Measurements from ENCODE around the gene SHMT2. TPM values are rescaled to one million over a fixed set of nuclear protein-coding genes. Genes with fewer than 3 reads are reported as not detected.

SHMT2 gene
- total RNA-seq, 5 donors from 2014 or later (not counting 1 experiment from before 2014, with no cell fraction given): 31.0 to 80.9 (median 55.6) TPM

- DNase-seq: no peak
- H3K36me3 Mint-ChIP-seq: no peaks in the 10 kb centered on the region
- WGBS (ENCODE audit: insufficient coverage): 92% methylated on average over 19 of the region's 22 CpGs
- H3K27me3 Mint-ChIP-seq: no peaks in the 10 kb centered on the region
- POLR2A ChIA-PET: no interaction called here
- H3K4me3 Mint-ChIP-seq: no peak overlapping the region
- ATAC-seq (replicated peaks in 1 of 4): no peak
- peaks cover 0 to 4% (median 2%) of the 10 kb centered on the region in 3 donors for H3K4me1 Mint-ChIP-seq
- Histone ChIP-seq H3K9me3 (no peaks in the 10 kb centered on the region), H3K4me1 (ENCODE audit: control insufficient read depth in 1 of 2, extremely low read depth in 1 of 2, insufficient read depth in 2 of 2, low read length in 2 of 2) (peaks cover 0 to 6% of the 10 kb centered on the region in 2 experiments), H3K4me3 (ENCODE audit: control insufficient read depth in 1 of 2, extremely low read depth in 1 of 2, low read length in 1 of 2) (no peak overlapping the region), H3K36me3 (ENCODE audit: control insufficient read depth in 2 of 2, extremely low read depth in 1 of 2, insufficient read depth in 1 of 2, low read length in 1 of 2) (no peaks in the 10 kb centered on the region), H3K27me3 (replicated peaks in 1 of 2; ENCODE audit: control insufficient read depth in 2 of 2, extremely low read depth in 1 of 2, insufficient read depth in 2 of 2, low read length in 1 of 2) (peaks cover 0 to 3% of the 10 kb centered on the region in 2 experiments), H3K27ac (ENCODE audit: low read length) (no peak overlapping the region)
- CTCF ChIA-PET: interaction anchor here in 1 of 2 donors (0.6 to 0.8 kb wide), 2 partner anchors 30 to 60 kb away, joined by 3 read pairs; no protein-coding TSS in a partner anchor
- H3K27ac Mint-ChIP-seq: no peak overlapping the region
- H3K9me3 Mint-ChIP-seq: no peaks in the 10 kb centered on the region
These were observed 45.4 kb upstream of the SHMT2 start for GRCh38 chr12:57183939-57184725.

GRCh38 chr12:57185403-57185802 lies 44.1 kb upstream of the SHMT2 start:
- H3K9me3 Mint-ChIP-seq: no peaks in the 10 kb centered on the region
- CTCF ChIA-PET: no interaction called here
- 86% methylated on average over 25 of the region's 25 CpGs for WGBS (ENCODE audit: insufficient coverage)

GRCh38 chr12:57185906-57186508 lies 43.5 kb upstream of the SHMT2 start:
- DNase-seq (no peak), ATAC-seq (replicated peaks in 1 of 4) (no peak)
- H3K9me3 Mint-ChIP-seq: no peaks in the 10 kb centered on the region
- no peak overlapping the region for H3K27ac Mint-ChIP-seq
- Histone ChIP-seq H3K4me3 (ENCODE audit: control insufficient read depth in 1 of 2, extremely low read depth in 1 of 2, low read length in 1 of 2) (no peak overlapping the region), H3K36me3 (ENCODE audit: control insufficient read depth in 2 of 2, extremely low read depth in 1 of 2, insufficient read depth in 1 of 2, low read length in 1 of 2) (no peaks in the 10 kb centered on the region), H3K9me3 (no peaks in the 10 kb centered on the region), H3K27me3 (replicated peaks in 1 of 2; ENCODE audit: control insufficient read depth in 2 of 2, extremely low read depth in 1 of 2, insufficient read depth in 2 of 2, low read length in 1 of 2) (peaks cover 0 to 3% of the 10 kb centered on the region in 2 experiments), H3K27ac (ENCODE audit: low read length) (no peak overlapping the region), H3K4me1 (ENCODE audit: control insufficient read depth in 1 of 2, extremely low read depth in 1 of 2, insufficient read depth in 2 of 2, low read length in 2 of 2) (peaks cover 0 to 6% of the 10 kb centered on the region in 2 experiments)
- H3K27me3 Mint-ChIP-seq: no peaks in the 10 kb centered on the region
- H3K4me1 Mint-ChIP-seq: peaks cover 0 to 4% (median 2%) of the 10 kb centered on the region in 3 donors
- no peak overlapping the region for H3K4me3 Mint-ChIP-seq
- POLR2A ChIA-PET: no interaction called here
- CTCF ChIA-PET: no interaction called here
- H3K36me3 Mint-ChIP-seq: no peaks in the 10 kb centered on the region
- WGBS (ENCODE audit: insufficient coverage): 87% methylated on average over 12 of the region's 12 CpGs

More at GRCh38 chr12:57185403-57185802, 44.1 kb upstream of the SHMT2 start:
- ATAC-seq (replicated peaks in 1 of 4) (no peak), DNase-seq (no peak)
- Histone ChIP-seq H3K4me1 (ENCODE audit: control insufficient read depth in 1 of 2, extremely low read depth in 1 of 2, insufficient read depth in 2 of 2, low read length in 2 of 2) (peaks cover 0 to 6% of the 10 kb centered on the region in 2 experiments), H3K27ac (ENCODE audit: low read length) (no peak overlapping the region), H3K36me3 (ENCODE audit: control insufficient read depth in 2 of 2, extremely low read depth in 1 of 2, insufficient read depth in 1 of 2, low read length in 1 of 2) (no peaks in the 10 kb centered on the region), H3K4me3 (ENCODE audit: control insufficient read depth in 1 of 2, extremely low read depth in 1 of 2, low read length in 1 of 2) (no peak overlapping the region), H3K9me3 (no peaks in the 10 kb centered on the region), H3K27me3 (replicated peaks in 1 of 2; ENCODE audit: control insufficient read depth in 2 of 2, extremely low read depth in 1 of 2, insufficient read depth in 2 of 2, low read length in 1 of 2) (peaks cover 0 to 3% of the 10 kb centered on the region in 2 experiments)
- Mint-ChIP-seq H3K27me3 (no peaks in the 10 kb centered on the region), H3K36me3 (no peaks in the 10 kb centered on the region), H3K4me1 (peaks cover 0 to 4% (median 2%) of the 10 kb centered on the region in 3 donors), H3K4me3 (no peak overlapping the region), H3K27ac (no peak overlapping the region)
- POLR2A ChIA-PET: no interaction called here

GRCh38 chr12:57187222-57188089 lies 42.1 kb upstream of the SHMT2 start:
- Mint-ChIP-seq H3K27ac (no peak overlapping the region), H3K9me3 (no peaks in the 10 kb centered on the region), H3K36me3 (no peaks in the 10 kb centered on the region), H3K27me3 (no peaks in the 10 kb centered on the region), H3K4me3 (no peak overlapping the region), H3K4me1 (peaks cover 0 to 4% (median 2%) of the 10 kb centered on the region in 3 donors)
- CTCF ChIA-PET: interaction anchor here in 1 of 2 donors (1.9 kb wide), 1 partner anchor 63 kb away, joined by 6 read pairs; no protein-coding TSS in a partner anchor
- Histone ChIP-seq H3K27ac (ENCODE audit: low read length) (no peak overlapping the region), H3K9me3 (no peaks in the 10 kb centered on the region), H3K4me3 (ENCODE audit: control insufficient read depth in 1 of 2, extremely low read depth in 1 of 2, low read length in 1 of 2) (no peak overlapping the region), H3K27me3 (replicated peaks in 1 of 2; ENCODE audit: control insufficient read depth in 2 of 2, extremely low read depth in 1 of 2, insufficient read depth in 2 of 2, low read length in 1 of 2) (peaks cover 0 to 3% of the 10 kb centered on the region in 2 experiments), H3K4me1 (ENCODE audit: control insufficient read depth in 1 of 2, extremely low read depth in 1 of 2, insufficient read depth in 2 of 2, low read length in 2 of 2) (peaks cover 0 to 6% of the 10 kb centered on the region in 2 experiments), H3K36me3 (ENCODE audit: control insufficient read depth in 2 of 2, extremely low read depth in 1 of 2, insufficient read depth in 1 of 2, low read length in 1 of 2) (no peaks in the 10 kb centered on the region)
- 80% methylated on average over 17 of the region's 21 CpGs for WGBS (ENCODE audit: insufficient coverage)
- DNase-seq: no peak
- ATAC-seq (replicated peaks in 1 of 4): no peak
- POLR2A ChIA-PET: no interaction called here

GRCh38 chr12:57188090-57188425 lies 41.5 kb upstream of the SHMT2 start:
- CTCF ChIA-PET: interaction anchor here in 1 of 2 donors (0.6 to 1.9 kb wide), 2 partner anchors 64 to 115 kb away, joined by 4 to 6 read pairs; no protein-coding TSS in a partner anchor

GRCh38 chr12:57190037-57190436 lies 39.5 kb upstream of the SHMT2 start:
- Histone ChIP-seq H3K4me3 (ENCODE audit: control insufficient read depth in 1 of 2, extremely low read depth in 1 of 2, low read length in 1 of 2) (no peak overlapping the region), H3K4me1 (ENCODE audit: control insufficient read depth in 1 of 2, extremely low read depth in 1 of 2, insufficient read depth in 2 of 2, low read length in 2 of 2) (no peaks in the 10 kb centered on the region), H3K27me3 (replicated peaks in 1 of 2; ENCODE audit: control insufficient read depth in 2 of 2, extremely low read depth in 1 of 2, insufficient read depth in 2 of 2, low read length in 1 of 2) (no peaks in the 10 kb centered on the region), H3K9me3 (no peaks in the 10 kb centered on the region), H3K36me3 (ENCODE audit: control insufficient read depth in 2 of 2, extremely low read depth in 1 of 2, insufficient read depth in 1 of 2, low read length in 1 of 2) (no peaks in the 10 kb centered on the region), H3K27ac (ENCODE audit: low read length) (no peak overlapping the region)
- ChIA-PET POLR2A (no interaction called here), CTCF (no interaction called here)
- no peak for ATAC-seq (replicated peaks in 1 of 4)
- Mint-ChIP-seq H3K27me3 (no peaks in the 10 kb centered on the region), H3K9me3 (no peaks in the 10 kb centered on the region), H3K4me3 (no peak overlapping the region), H3K4me1 (no peaks in the 10 kb centered on the region), H3K36me3 (no peaks in the 10 kb centered on the region), H3K27ac (no peak overlapping the region)
- 85% methylated on average over 4 of the region's 6 CpGs for WGBS (ENCODE audit: insufficient coverage)
- DNase-seq: no peak

More at GRCh38 chr12:57188090-57188425, 41.5 kb upstream of the SHMT2 start:
- Histone ChIP-seq H3K4me3 (ENCODE audit: control insufficient read depth in 1 of 2, extremely low read depth in 1 of 2, low read length in 1 of 2) (no peak overlapping the region), H3K36me3 (ENCODE audit: control insufficient read depth in 2 of 2, extremely low read depth in 1 of 2, insufficient read depth in 1 of 2, low read length in 1 of 2) (no peaks in the 10 kb centered on the region), H3K27me3 (replicated peaks in 1 of 2; ENCODE audit: control insufficient read depth in 2 of 2, extremely low read depth in 1 of 2, insufficient read depth in 2 of 2, low read length in 1 of 2) (peaks cover 0 to 3% of the 10 kb centered on the region in 2 experiments), H3K9me3 (no peaks in the 10 kb centered on the region), H3K27ac (ENCODE audit: low read length) (no peak overlapping the region), H3K4me1 (ENCODE audit: control insufficient read depth in 1 of 2, extremely low read depth in 1 of 2, insufficient read depth in 2 of 2, low read length in 2 of 2) (peaks cover 0 to 3% of the 10 kb centered on the region in 2 experiments)
- WGBS (ENCODE audit: insufficient coverage): 82% methylated on average over 6 of the region's 8 CpGs
- POLR2A ChIA-PET: no interaction called here
- DNase-seq: no peak
- Mint-ChIP-seq H3K27ac (no peak overlapping the region), H3K4me3 (no peak overlapping the region), H3K27me3 (no peaks in the 10 kb centered on the region), H3K9me3 (no peaks in the 10 kb centered on the region), H3K4me1 (peaks cover 0 to under 1% (median 0%) of the 10 kb centered on the region in 3 donors), H3K36me3 (no peaks in the 10 kb centered on the region)
- no peak for ATAC-seq (replicated peaks in 1 of 4)

All from T-cell (primary cell).